ENCODE measurements around the gene KLHL10.
A peak's percentile ranks its signal among the peaks of the same experiment; 100 is the strongest.
"Not testable (repeated sequence)": the region's sequence is repeated elsewhere in the genome, so short reads cannot be mapped to it uniquely, and the experiment has no call there.

KLHL10 gene

GRCh38 chr17:41873559-41874292 lies 36.1 kb downstream of the KLHL10 start:
- H3K4me3 ChIP-seq (replicated peaks; ENCODE audit: low read depth, low read length), result no peak overlapping the region
- TF ChIP-seq, protein P1, sequence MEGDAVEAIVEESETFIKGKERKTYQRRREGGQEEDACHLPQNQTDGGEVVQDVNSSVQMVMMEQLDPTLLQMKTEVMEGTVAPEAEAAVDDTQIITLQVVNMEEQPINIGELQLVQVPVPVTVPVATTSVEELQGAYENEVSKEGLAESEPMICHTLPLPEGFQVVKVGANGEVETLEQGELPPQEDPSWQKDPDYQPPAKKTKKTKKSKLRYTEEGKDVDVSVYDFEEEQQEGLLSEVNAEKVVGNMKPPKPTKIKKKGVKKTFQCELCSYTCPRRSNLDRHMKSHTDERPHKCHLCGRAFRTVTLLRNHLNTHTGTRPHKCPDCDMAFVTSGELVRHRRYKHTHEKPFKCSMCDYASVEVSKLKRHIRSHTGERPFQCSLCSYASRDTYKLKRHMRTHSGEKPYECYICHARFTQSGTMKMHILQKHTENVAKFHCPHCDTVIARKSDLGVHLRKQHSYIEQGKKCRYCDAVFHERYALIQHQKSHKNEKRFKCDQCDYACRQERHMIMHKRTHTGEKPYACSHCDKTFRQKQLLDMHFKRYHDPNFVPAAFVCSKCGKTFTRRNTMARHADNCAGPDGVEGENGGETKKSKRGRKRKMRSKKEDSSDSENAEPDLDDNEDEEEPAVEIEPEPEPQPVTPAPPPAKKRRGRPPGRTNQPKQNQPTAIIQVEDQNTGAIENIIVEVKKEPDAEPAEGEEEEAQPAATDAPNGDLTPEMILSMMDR (IDR thresholded peaks at IDR 0.05; ENCODE audit: low read depth, low read length, missing control alignments), result no peak
- DNase-seq (ENCODE audit: extremely low read depth, low read depth), result no peak

- not testable (repeated sequence) for H3K4me3 ChIP-seq (replicated peaks; ENCODE audit: low read depth, low read length); DNase-seq (ENCODE audit: extremely low read depth, low read depth)
Measured at GRCh38 chr17:41874293-41874670, 36.7 kb downstream of the KLHL10 start.

GRCh38 chr17:41880130-41880529 lies 42.5 kb downstream of the KLHL10 start:
- no peak for DNase-seq (ENCODE audit: extremely low read depth, low read depth)
- TF ChIP-seq, protein P1 (IDR thresholded peaks at IDR 0.05; ENCODE audit: low read depth, low read length, missing control alignments), result no peak

DNA sequence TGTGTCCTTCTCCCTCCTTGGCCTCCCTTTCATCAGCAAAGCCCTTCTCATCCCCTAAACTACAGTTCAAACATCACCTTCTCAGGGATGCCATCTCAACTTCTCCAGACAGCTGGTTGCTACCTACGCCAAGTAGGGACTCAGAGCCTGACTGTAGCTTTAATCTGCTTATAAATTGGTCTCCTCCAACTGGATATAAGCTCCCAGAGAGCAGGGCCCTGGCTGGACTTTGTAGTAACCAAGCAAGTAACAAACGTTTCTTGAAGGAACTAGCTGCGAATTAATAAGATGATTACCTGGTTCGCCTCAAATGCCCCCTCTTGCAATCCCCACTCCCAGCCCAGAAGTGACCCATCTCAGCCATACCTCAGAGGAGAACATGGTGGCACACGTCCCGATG lies 45.1 kb downstream of the KLHL10 start:
- TF ChIP-seq, protein P1 (IDR thresholded peaks at IDR 0.05; ENCODE audit: low read depth, low read length, missing control alignments), result no peak
- H3K4me3 ChIP-seq (replicated peaks; ENCODE audit: low read depth, low read length), result no peak overlapping the region
- DNase-seq (ENCODE audit: extremely low read depth, low read depth), result no peak

More at GRCh38 chr17:41880130-41880529, 42.5 kb downstream of the KLHL10 start:
- no peak overlapping the region for H3K4me3 ChIP-seq (replicated peaks; ENCODE audit: low read depth, low read length)

DNA sequence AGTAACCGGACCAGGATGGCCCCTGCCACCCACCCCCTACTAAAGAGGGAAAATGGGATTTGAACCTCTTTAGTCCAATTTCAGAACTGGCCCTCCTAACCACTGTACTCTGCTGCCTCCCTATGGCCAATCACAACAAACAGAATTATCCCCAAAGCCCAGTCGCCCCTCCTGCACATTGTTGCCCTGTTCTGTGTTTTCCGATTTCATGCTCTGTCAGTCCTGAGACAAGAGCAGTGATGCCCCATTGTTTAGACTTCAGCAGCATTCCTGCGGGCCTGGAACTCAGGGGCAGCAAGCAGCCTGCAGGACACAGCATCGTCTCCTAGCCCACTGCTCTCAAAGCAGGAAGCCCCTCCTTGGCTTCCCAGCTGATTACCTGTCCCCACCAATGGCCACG lies 48.1 kb downstream of the KLHL10 start:
- no peak for DNase-seq (ENCODE audit: extremely low read depth, low read depth)
- H3K4me3 ChIP-seq (replicated peaks; ENCODE audit: low read depth, low read length), result no peak overlapping the region
- TF ChIP-seq, protein P1 (IDR thresholded peaks at IDR 0.05; ENCODE audit: low read depth, low read length, missing control alignments), result peak; percentile 9

GRCh38 chr17:41888332-41888965 lies 50.8 kb downstream of the KLHL10 start:
- no peak for DNase-seq (ENCODE audit: extremely low read depth, low read depth)
- H3K4me3 ChIP-seq (replicated peaks; ENCODE audit: low read depth, low read length), result no peak overlapping the region
- TF ChIP-seq, protein P1 (IDR thresholded peaks at IDR 0.05; ENCODE audit: low read depth, low read length, missing control alignments), result no peak

DNA sequence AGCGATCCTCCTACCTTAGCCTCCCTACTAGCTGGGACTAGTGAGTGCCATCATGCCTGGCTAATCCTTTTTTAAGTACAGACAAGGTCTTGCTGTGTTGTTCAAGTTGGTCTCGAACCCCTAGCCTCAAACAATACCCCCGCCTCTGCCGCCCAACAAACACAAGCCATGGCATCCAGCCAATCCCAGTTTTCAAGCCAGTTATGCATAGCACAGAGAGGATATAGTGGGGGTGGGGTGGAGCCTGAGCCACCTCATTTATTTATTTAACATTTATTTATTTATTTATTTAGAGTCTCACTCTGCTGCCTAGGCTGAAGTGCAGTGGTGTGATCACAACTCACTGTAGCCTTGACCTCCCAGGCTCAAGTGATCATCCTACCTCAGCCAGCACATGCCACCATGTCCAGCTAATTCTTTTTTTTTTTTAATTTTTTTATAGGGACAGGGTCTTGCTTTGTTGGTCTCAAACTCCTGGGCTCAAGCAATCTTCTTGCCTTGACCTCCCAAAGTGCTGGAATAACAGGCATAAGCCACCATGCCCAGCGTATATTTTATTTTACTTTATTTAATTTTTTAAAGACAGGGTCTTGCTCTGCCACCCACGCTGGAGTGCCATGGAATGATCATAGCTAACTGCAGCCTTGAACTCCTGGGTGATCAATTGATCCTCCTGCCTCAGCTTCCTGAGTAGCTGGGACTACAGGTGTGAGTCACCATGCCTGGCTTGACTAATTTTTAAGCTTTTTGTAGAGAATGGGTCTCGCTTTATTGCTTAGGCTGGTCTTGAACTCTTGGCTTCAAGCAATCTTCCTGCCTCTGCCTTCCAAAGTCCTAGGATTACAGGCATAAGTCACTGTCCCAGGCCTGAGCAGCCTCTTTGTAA lies 53.8 kb downstream of the KLHL10 start:
- TF ChIP-seq, protein P1 (IDR thresholded peaks at IDR 0.05; ENCODE audit: low read depth, low read length, missing control alignments), result no peak
- DNase-seq (ENCODE audit: extremely low read depth, low read depth), result no peak
- no peak overlapping the region for H3K4me3 ChIP-seq (replicated peaks; ENCODE audit: low read depth, low read length)
